ENCODE measurements around the gene ERCC6L. TPM values are rescaled to one million over a fixed set of nuclear protein-coding genes. Genes with fewer than 3 reads are reported as not detected.
"Not testable (repeated sequence)": the region's sequence is repeated elsewhere in the genome, so short reads cannot be mapped to it uniquely, and the experiment has no call there.

Gene ERCC6L
- total RNA-seq, 2 experiments from 2014 or later, result 9.5 to 9.6 TPM

GRCh38 chrX:72240976-72241375, 2.1 kb upstream of the ERCC6L start:
- Mint-ChIP-seq H3K9me3 (no peaks in the 10 kb centered on the region), H3K27me3 (ENCODE audit: low read depth) (no peaks in the 10 kb centered on the region), H3K27ac (no peak overlapping the region), H3K4me1 (ENCODE audit: low read depth) (peaks cover 13% of the 10 kb centered on the region), H3K4me3 (no peak overlapping the region), H3K36me3 (ENCODE audit: low read depth) (peaks cover 3% of the 10 kb centered on the region)
- intact Hi-C loops (cut with micrococcal nuclease), result no loop called here
- DNase-seq, result no peak
- CTCF ChIA-PET, result interaction anchor here (1.3 kb wide), 1 partner anchor 13 kb away, joined by 3 read pairs; no protein-coding TSS in a partner anchor

- Mint-ChIP-seq H3K27me3 (ENCODE audit: low read depth) (no peaks in the 10 kb centered on the region), H3K4me3 (peak overlapping the region; percentile 79), H3K36me3 (ENCODE audit: low read depth) (peaks cover 7% of the 10 kb centered on the region), H3K9me3 (no peaks in the 10 kb centered on the region), H3K4me1 (ENCODE audit: low read depth) (peaks cover 11% of the 10 kb centered on the region), H3K27ac (no peak overlapping the region)
- intact Hi-C loops (cut with micrococcal nuclease), result no loop called here
- CTCF ChIA-PET, result interaction anchor here (1.1 to 1.2 kb wide), 2 partner anchors 9 to 31 kb away, joined by 3 to 4 read pairs; no protein-coding TSS in a partner anchor
- no peak for DNase-seq
These were observed 644 bp downstream of the ERCC6L start for GRCh38 chrX:72238183-72238582.

GRCh38 chrX:72236841-72237240, 2.0 kb downstream of the ERCC6L start:
- H3K4me3 Mint-ChIP-seq, result no peak overlapping the region
- peaks cover 7% of the 10 kb centered on the region for H3K36me3 Mint-ChIP-seq (ENCODE audit: low read depth)
- H3K4me1 Mint-ChIP-seq (ENCODE audit: low read depth), result peaks cover 11% of the 10 kb centered on the region
- intact Hi-C loops (cut with micrococcal nuclease), result no loop called here
- H3K27ac Mint-ChIP-seq, result no peak overlapping the region
- DNase-seq, result no peak
- H3K9me3 Mint-ChIP-seq, result no peaks in the 10 kb centered on the region
- CTCF ChIA-PET, result no interaction called here
- no peaks in the 10 kb centered on the region for H3K27me3 Mint-ChIP-seq (ENCODE audit: low read depth)

GRCh38 chrX:72230290-72230689, 8.5 kb downstream of the ERCC6L start:
- Mint-ChIP-seq H3K27me3 (ENCODE audit: low read depth) (no peaks in the 10 kb centered on the region), H3K4me3 (no peak overlapping the region), H3K4me1 (ENCODE audit: low read depth) (no peaks in the 10 kb centered on the region), H3K9me3 (no peaks in the 10 kb centered on the region), H3K27ac (no peak overlapping the region), H3K36me3 (ENCODE audit: low read depth) (peaks cover 8% of the 10 kb centered on the region)
- intact Hi-C loops (cut with micrococcal nuclease), result no loop called here
- CTCF ChIA-PET, result no interaction called here
- DNase-seq, result no peak

DNA sequence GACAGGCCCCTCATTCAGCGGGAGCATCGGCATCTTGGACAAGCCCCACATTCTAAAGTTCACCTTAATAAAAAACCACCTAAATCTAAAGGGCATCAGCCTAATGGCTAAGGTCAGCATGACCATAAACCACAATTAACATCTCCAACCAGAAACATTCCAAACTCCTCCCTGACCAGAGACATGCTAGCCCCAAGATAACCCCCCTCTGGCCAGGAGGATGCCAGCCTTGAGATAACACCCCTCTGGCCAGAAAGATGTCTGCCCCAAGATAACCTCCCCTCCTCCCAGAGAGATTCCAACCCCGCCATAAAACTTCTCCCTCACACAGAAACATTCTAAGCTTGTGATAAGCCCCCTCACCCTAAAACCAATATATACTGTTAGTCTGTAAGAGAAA, 18.5 kb downstream of the ERCC6L start:
- H3K27me3 Mint-ChIP-seq (ENCODE audit: low read depth); DNase-seq; intact Hi-C loops (cut with micrococcal nuclease); H3K27ac Mint-ChIP-seq; CTCF ChIA-PET; H3K36me3 Mint-ChIP-seq (ENCODE audit: low read depth); H3K4me1 Mint-ChIP-seq (ENCODE audit: low read depth); H3K9me3 Mint-ChIP-seq; H3K4me3 Mint-ChIP-seq: not testable (repeated sequence)

DNA sequence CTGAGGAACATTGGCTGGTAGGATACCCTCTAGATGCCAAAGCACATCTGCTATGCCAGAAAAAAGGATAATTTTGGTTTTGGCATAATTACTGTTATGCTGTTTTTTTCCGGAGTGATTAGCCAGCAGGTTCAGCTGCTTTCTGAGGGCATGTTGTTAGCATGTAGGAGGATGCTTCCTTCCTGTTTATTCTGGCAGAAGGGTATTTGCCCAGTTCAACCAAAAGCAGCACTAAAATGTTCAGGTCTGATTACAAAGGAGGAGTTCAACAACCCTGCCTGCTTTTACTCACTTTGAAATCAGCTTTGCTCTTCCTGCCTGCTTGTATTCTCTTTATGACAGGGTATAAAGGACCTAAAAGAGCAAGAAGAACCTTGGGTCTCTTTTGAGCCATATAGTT, 21.9 kb downstream of the ERCC6L start:
- Mint-ChIP-seq H3K4me3 (no peak overlapping the region), H3K27me3 (ENCODE audit: low read depth) (no peaks in the 10 kb centered on the region), H3K27ac (no peak overlapping the region), H3K36me3 (ENCODE audit: low read depth) (no peaks in the 10 kb centered on the region), H3K9me3 (no peaks in the 10 kb centered on the region), H3K4me1 (ENCODE audit: low read depth) (no peaks in the 10 kb centered on the region)
- DNase-seq, result no peak
- CTCF ChIA-PET, result no interaction called here
- intact Hi-C loops (cut with micrococcal nuclease), result no loop called here

- no peak overlapping the region for H3K27ac Mint-ChIP-seq
- no peak overlapping the region for H3K4me3 Mint-ChIP-seq
- intact Hi-C loops (cut with micrococcal nuclease), result no loop called here
- H3K27me3 Mint-ChIP-seq (ENCODE audit: low read depth), result no peaks in the 10 kb centered on the region
- peaks cover 21% of the 10 kb centered on the region for H3K36me3 Mint-ChIP-seq (ENCODE audit: low read depth)
- DNase-seq, result no peak
- no peaks in the 10 kb centered on the region for H3K4me1 Mint-ChIP-seq (ENCODE audit: low read depth)
- CTCF ChIA-PET, result no interaction called here
- H3K9me3 Mint-ChIP-seq, result no peaks in the 10 kb centered on the region
These were observed 30.6 kb downstream of the ERCC6L start for GRCh38 chrX:72208126-72208800.

DNA sequence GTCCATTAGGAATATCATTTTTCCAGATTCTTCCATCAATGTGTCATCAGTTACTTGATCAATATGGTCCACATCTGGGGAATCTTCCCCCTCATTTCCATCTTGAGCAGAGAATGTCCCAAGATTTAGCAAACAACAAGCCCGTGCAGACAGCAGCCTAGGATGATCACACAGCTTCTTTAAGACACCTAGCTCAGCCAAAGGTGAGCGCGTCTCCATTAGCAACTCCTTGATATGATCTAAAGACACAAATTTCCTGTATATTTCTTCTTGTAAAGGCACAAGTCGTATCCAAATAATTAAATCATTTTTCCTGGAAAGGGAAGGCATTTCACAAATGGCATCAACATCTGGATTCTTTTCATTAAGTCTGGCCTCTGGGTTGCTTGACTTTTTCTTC, 31.5 kb downstream of the ERCC6L start:
- peaks cover 21% of the 10 kb centered on the region for H3K36me3 Mint-ChIP-seq (ENCODE audit: low read depth)
- H3K4me3 Mint-ChIP-seq, result no peak overlapping the region
- H3K4me1 Mint-ChIP-seq (ENCODE audit: low read depth), result no peaks in the 10 kb centered on the region
- no peak for DNase-seq
- no peak overlapping the region for H3K27ac Mint-ChIP-seq
- H3K27me3 Mint-ChIP-seq (ENCODE audit: low read depth), result no peaks in the 10 kb centered on the region
- H3K9me3 Mint-ChIP-seq, result no peaks in the 10 kb centered on the region
- intact Hi-C loops (cut with micrococcal nuclease), result no loop called here
- CTCF ChIA-PET, result no interaction called here

DNA sequence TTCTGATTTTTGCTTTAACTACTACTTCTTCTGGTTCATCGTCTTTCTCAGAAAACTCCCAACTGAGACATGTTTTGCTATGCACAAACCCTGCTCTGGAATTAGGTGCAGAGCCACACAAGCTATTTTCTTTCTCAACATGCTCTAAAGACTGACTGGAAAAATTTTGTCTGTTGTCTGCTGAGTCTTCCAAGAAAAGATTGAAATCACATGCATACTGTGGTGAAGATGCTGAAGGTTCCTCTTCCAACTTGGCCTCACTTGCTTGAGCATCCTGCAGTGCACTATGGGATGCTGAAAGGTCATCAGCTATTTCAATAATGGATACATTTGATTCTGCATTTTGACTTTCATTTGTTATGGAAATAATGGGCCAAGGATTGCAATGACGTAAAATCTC, 33.1 kb downstream of the ERCC6L start:
- no peak overlapping the region for H3K4me3 Mint-ChIP-seq
- intact Hi-C loops (cut with micrococcal nuclease), result no loop called here
- H3K27ac Mint-ChIP-seq, result no peak overlapping the region
- H3K36me3 Mint-ChIP-seq (ENCODE audit: low read depth), result peaks cover 21% of the 10 kb centered on the region
- H3K27me3 Mint-ChIP-seq (ENCODE audit: low read depth), result no peaks in the 10 kb centered on the region
- no peak for DNase-seq
- H3K9me3 Mint-ChIP-seq, result no peaks in the 10 kb centered on the region
- CTCF ChIA-PET, result no interaction called here
- no peaks in the 10 kb centered on the region for H3K4me1 Mint-ChIP-seq (ENCODE audit: low read depth)

DNA sequence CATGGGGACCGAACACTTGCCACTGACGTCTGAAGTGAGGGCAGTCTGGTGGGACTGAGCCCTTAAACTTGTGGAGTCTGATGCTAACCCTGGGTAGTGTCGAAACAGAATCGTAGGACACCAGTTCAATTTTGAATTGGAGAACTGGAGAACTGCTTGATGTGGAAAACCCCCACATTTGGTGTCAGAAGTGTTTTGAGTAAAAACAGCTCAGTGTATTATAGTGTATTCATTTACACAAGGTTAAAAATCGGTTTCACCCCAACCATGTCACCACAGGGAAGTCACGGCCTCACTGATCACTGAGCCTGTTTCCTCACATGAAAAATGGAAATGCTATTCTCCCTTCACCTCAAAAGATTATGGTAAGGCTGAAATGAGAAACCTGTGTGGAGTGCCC, 35.4 kb downstream of the ERCC6L start:
- H3K36me3 Mint-ChIP-seq (ENCODE audit: low read depth), result peaks cover 17% of the 10 kb centered on the region
- CTCF ChIA-PET, result no interaction called here

DNA sequence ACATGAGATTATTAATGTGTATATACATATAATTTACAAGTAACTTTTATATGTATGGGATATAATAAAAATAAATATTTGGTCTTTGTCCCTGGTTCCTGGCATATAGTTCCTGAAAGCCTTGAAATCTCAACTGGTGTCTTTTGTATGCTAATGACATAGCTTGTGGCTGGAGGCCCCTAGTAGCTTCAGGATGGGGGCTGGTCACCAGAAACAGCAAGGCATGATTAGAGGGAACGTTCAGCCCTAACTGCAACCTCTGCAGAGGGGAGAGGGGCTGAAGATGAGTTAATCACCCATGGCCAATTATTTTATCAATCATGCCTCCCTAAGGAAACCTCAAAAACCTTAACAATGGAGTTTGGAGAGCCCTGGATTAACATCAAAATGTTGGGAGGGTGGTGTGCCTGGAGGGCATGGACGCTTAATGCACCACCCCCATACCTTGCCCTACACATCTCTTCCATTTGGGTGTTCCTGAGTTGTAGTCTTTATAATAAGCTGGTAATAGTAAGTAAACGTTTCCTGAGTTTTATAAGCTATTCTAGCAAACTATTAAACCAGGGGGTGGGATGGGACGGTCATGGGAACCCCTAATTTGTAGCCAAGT, 35.9 kb downstream of the ERCC6L start:
- Mint-ChIP-seq H3K4me1 (ENCODE audit: low read depth) (no peaks in the 10 kb centered on the region), H3K36me3 (ENCODE audit: low read depth) (peaks cover 17% of the 10 kb centered on the region), H3K27me3 (ENCODE audit: low read depth) (no peaks in the 10 kb centered on the region), H3K27ac (no peak overlapping the region), H3K9me3 (no peaks in the 10 kb centered on the region), H3K4me3 (no peak overlapping the region)
- intact Hi-C loops (cut with micrococcal nuclease), result no loop called here
- no peak for DNase-seq
- CTCF ChIA-PET, result no interaction called here

More for the DNA sequence above, 35.4 kb downstream of the ERCC6L start:
- Mint-ChIP-seq H3K27ac (no peak overlapping the region), H3K4me3 (no peak overlapping the region), H3K27me3 (ENCODE audit: low read depth) (no peaks in the 10 kb centered on the region), H3K9me3 (no peaks in the 10 kb centered on the region), H3K4me1 (ENCODE audit: low read depth) (no peaks in the 10 kb centered on the region)
- DNase-seq, result no peak
- intact Hi-C loops (cut with micrococcal nuclease), result no loop called here

- no peak for DNase-seq
- H3K4me3 Mint-ChIP-seq, result no peak overlapping the region
- intact Hi-C loops (cut with micrococcal nuclease), result no loop called here
These were observed 36.8 kb downstream of the ERCC6L start for GRCh38 chrX:72201836-72202536.

GRCh38 chrX:72182924-72183323, 55.9 kb downstream of the ERCC6L start:
- DNase-seq, result no peak
- no peak overlapping the region for H3K4me3 Mint-ChIP-seq
- no peaks in the 10 kb centered on the region for H3K27me3 Mint-ChIP-seq (ENCODE audit: low read depth)
- intact Hi-C loops (cut with micrococcal nuclease), result loop anchor here (5.0 kb wide), 2 partner anchors 56 to 816 kb away; partner anchors contain the start of gene TAF1
- H3K4me1 Mint-ChIP-seq (ENCODE audit: low read depth), result peaks cover 11% of the 10 kb centered on the region
- peaks cover 4% of the 10 kb centered on the region for H3K36me3 Mint-ChIP-seq (ENCODE audit: low read depth)
- H3K9me3 Mint-ChIP-seq, result no peaks in the 10 kb centered on the region
- CTCF ChIA-PET, result no interaction called here
- H3K27ac Mint-ChIP-seq, result no peak overlapping the region

More at GRCh38 chrX:72201836-72202536, 36.8 kb downstream of the ERCC6L start:
- peaks cover 10% of the 10 kb centered on the region for H3K36me3 Mint-ChIP-seq (ENCODE audit: low read depth)
- CTCF ChIA-PET, result interaction anchor here (0.5 kb wide), 1 partner anchor 8 kb away, joined by 5 read pairs; no protein-coding TSS in a partner anchor
- no peak overlapping the region for H3K27ac Mint-ChIP-seq
- no peaks in the 10 kb centered on the region for H3K27me3 Mint-ChIP-seq (ENCODE audit: low read depth)
- no peaks in the 10 kb centered on the region for H3K9me3 Mint-ChIP-seq
- no peaks in the 10 kb centered on the region for H3K4me1 Mint-ChIP-seq (ENCODE audit: low read depth)

All from activated naive CD4-positive, alpha-beta T cell treated with anti-CD3 and anti-CD28 coated beads for 36 hours (primary cell).